ENCODE data around the gene PTOV1.

DNA sequence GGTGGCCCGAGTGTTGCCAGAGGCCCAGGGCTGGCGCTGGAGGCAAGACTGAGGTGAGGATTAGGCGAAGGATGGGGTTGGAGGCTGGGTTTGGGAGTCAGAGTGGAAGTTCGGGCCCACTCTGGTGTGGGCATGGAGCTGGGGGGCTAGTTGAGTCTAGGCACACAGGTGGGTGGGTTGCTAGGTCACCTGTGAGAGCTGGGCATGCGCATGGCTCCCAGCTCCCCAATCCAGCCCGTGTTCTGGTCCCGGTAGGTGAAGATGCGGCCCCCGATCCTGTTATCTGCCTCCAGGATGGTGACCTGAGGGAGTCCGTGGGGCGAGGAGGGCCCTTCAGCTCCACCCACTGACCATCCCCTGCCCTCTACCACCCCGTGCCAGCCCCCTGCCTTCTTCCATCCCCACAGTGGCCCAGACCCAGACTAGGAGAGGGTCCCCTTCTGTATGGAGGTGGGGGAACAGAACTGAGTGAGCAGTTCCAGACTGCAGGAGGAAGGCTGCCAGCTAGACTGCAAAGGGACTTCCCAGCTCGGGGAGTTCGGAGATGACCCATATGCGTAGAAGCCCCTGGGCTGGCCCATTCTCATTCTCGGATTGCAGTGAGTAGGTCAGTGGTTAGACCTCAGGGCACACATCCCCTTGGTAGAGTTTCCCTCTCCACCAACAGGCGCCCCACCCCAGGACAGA, 44.1 kb downstream of the PTOV1 start:
- TF ChIP-seq, protein P1, sequence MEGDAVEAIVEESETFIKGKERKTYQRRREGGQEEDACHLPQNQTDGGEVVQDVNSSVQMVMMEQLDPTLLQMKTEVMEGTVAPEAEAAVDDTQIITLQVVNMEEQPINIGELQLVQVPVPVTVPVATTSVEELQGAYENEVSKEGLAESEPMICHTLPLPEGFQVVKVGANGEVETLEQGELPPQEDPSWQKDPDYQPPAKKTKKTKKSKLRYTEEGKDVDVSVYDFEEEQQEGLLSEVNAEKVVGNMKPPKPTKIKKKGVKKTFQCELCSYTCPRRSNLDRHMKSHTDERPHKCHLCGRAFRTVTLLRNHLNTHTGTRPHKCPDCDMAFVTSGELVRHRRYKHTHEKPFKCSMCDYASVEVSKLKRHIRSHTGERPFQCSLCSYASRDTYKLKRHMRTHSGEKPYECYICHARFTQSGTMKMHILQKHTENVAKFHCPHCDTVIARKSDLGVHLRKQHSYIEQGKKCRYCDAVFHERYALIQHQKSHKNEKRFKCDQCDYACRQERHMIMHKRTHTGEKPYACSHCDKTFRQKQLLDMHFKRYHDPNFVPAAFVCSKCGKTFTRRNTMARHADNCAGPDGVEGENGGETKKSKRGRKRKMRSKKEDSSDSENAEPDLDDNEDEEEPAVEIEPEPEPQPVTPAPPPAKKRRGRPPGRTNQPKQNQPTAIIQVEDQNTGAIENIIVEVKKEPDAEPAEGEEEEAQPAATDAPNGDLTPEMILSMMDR (IDR thresholded peaks at IDR 0.05; ENCODE audit: insufficient read depth, low read length, poor library complexity, severe bottlenecking), result no peak
- no peak for TF ChIP-seq EZH2phosphoT487 (conservative IDR thresholded peaks at IDR 0.05; ENCODE audit: low read length)

All from SU-DHL-6 (cell line).